ENCODE data around the gene CEP63.

CEP63 gene

DNA sequence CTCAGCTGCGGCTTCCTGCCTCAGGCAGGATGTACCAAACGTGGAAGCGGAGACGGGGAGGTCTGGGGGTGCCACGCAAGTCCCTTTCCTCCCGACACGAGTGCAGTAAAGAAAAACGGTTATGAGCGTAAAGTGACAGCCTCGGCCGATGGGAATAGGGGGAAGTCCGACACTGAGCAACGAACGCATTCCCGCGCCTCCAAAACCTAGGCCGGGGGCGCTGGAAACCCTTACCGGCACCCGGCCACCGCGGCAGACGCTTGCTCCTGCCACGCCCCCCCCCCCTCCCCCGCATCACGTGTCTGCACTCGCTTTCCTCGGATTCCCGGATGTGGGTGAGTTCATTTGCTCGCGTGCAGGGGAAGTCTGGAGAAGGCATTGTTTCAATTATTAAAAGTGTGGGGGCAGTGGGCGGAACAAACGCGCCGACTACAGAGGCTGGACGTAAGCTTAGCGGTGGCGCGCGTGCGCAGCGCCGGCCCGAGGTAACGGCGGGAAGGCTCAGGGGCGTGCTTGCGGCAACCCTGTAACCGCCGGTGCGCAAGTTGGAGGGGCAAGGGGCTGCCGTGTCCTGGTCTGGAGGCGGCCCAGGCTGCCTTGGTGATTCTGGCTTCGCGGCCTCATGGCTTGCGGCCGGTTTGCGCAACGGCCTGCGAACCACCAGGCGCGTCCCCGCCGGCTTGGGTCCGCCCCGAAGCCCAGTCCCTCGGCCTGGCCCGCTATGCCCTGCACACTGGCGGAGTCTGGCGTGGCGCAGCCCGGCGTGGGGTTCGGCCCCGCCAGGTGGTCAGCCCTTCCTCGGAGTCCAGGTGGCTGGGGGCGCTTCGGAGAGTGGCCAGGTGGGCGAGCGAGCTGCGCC is at the start of gene CEP63, which contains the start of gene ANAPC13:
TSS of gene CEP63 (plus strand) at position 340 of the 859 bp plus-strand sequence. CDS start 9,264 bp downstream, outside the sequence.
TSS of gene ANAPC13 (minus strand) at position 268 of the 859 bp plus-strand sequence. CDS start 3,081 bp downstream, outside the sequence.
- peak; percentile 97 for DNase-seq

- DNase-seq = no peak
These were observed 48.6 kb upstream of the CEP63 start for GRCh38 chr3:134437211-134437752.

GRCh38 chr3:134441321-134441720 is 44.5 kb upstream of the CEP63 start:
- DNase-seq = no peak

DNA sequence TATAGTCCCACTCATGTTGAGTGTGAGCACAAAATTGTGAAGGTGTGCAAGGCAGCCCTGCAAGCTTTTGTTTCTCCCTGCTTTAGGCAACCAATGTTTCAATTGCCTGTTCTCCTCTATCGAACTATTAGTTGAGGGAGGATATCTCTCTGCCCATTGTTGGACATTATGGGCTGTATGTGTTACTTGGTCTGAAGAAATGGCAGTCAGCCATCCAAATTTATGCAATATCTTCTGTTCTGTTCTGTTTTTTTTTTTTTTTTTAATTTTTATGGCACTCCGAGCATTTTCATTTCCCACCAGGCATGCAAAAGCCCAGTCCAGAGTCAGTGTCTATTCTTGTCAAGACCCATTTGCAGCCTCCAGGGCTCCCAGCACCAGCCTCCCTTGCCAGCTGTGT is 44.0 kb upstream of the CEP63 start:
- DNase-seq = no peak

DNA sequence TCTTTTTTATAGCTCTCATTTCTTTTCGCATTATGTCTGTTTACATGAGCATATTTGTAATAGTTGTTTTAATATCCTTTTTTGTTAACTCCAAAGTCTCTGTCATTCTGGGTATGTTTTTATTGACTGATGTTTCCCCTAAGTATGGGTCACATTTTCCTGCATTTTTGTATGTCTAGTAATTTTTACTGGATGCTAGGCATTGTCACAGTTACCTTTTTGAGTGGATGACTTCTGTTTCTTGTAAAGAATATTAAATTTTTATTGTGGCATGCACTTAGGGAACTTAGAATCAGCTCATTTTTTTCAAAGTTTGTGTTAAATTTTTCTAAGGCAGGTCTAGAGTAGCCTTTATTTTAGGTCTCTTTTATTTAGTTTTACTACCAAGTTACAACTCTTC is 40.8 kb upstream of the CEP63 start:
- DNase-seq = no peak

DNA sequence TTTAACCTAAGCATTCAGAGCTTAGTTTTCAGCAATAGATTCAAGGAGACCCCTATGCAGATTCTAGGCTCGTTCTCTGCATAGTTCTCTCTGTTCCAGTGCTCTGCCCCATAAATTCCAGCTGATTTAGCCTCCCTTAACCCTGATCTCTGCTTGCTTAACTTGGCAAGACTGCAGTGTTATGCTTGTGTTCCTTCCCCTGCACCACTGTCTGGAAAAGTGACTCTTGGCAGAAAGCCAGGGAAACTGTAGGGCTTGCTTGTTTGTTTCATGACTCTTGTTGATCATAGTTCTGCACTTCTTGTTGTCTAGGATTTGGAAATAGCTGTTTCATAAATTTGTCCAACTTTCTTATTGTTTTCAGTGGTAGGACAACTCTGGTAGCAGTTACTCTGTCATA is 40.2 kb upstream of the CEP63 start:
- DNase-seq = peak; percentile 51

- no peak for DNase-seq
These were observed 39.1 kb upstream of the CEP63 start for GRCh38 chr3:134446800-134447199.

- no peak for DNase-seq
These were observed 38.5 kb upstream of the CEP63 start for GRCh38 chr3:134447351-134447750.

- no peak for DNase-seq
These were observed 37.2 kb upstream of the CEP63 start for GRCh38 chr3:134448664-134449063.

GRCh38 chr3:134449277-134449676 is 36.6 kb upstream of the CEP63 start:
- DNase-seq = no peak

- DNase-seq = no peak
These were observed 35.9 kb upstream of the CEP63 start for GRCh38 chr3:134449951-134450350.

DNA sequence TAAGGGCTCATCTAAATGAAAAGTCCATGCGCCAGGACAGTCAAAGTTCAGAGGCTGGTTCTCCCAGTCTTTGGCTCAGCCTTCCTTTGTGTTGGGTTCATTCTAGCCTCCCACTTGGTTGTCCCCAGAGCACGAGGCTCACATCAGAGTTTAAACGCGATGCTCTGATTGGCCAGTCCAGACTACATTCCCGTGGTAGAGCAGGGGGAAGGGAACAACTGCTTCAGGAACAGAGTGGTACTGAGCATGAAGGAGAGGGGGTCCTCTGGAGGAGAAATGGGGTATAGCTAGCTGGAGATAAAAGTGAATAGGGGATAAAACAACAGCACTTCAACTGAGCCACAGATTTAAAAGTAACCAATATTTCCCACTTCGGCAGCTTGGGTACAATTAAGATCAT is 32.2 kb upstream of the CEP63 start:
- DNase-seq = no peak

- no peak for DNase-seq
These were observed 28.3 kb upstream of the CEP63 start for GRCh38 chr3:134457376-134458074.

DNA sequence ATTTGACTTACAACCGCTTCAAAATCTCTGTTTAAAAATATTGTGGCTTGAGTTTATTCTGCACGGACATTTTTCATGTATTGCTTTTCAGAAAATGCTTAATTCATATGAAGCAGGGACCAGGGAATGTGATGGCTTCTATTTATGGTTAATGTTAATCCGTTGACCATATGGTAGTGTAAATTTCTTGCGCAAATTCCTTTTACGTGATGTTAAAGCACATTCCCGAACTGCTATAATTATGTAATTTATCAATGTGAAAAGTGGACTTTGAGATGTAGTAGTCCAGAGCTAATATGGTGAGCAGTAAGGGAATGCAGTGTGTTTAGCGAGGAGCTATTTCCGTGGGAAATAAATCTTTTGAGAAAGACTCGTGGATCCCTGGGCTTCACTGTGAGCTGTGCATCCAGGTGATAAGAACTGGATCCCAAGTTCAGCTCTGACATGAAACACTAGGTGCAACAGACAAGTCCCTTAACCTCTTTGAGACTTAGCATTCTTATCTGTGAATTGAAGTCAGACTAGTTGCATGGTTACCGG is 27.4 kb upstream of the CEP63 start:
- no peak for DNase-seq

DNA sequence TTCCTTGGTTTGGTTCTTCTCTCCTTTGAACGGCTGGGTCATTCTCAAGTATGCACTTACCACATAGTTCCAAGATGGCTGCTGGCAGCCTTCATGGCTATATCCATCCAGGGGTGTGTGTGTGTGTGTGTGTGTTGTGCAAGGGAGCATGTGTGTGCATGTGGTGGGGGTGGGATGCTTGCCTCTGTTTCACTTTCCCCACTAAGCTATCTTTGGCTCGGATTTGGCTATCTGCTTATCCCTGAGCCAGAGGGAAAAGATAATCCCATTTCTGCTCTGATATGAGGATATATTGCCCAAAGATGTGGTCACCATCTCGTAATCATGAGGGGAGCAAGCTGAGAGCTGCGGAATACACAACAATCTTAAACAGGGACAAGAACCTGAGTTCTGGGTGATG is 26.3 kb upstream of the CEP63 start:
- no peak for DNase-seq

GRCh38 chr3:134460965-134461364 is 24.9 kb upstream of the CEP63 start:
- DNase-seq = no peak

GRCh38 chr3:134462331-134462941 is 23.4 kb upstream of the CEP63 start:
- no peak for DNase-seq

DNA sequence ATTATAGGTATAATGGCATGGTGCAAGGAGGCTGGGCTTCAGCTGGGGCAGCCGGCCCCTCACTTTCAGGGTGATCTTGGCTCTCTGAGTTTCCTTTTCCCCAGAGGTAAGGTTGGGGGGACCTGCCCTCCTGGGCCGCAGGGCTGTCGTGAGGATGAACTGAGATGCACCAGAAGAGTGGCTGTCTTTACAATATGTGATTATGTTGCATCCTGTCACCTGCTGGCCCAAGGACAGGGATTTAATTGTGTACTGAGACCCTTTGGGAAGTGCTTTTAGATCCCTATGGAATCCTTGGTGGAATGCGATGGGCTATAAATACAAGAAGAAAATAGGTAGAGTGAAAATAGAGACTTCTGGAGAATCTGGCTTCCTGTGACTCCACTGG is 22.2 kb upstream of the CEP63 start:
- no peak for DNase-seq

GRCh38 chr3:134464064-134464688 is 21.7 kb upstream of the CEP63 start:
- DNase-seq = no peak

DNA sequence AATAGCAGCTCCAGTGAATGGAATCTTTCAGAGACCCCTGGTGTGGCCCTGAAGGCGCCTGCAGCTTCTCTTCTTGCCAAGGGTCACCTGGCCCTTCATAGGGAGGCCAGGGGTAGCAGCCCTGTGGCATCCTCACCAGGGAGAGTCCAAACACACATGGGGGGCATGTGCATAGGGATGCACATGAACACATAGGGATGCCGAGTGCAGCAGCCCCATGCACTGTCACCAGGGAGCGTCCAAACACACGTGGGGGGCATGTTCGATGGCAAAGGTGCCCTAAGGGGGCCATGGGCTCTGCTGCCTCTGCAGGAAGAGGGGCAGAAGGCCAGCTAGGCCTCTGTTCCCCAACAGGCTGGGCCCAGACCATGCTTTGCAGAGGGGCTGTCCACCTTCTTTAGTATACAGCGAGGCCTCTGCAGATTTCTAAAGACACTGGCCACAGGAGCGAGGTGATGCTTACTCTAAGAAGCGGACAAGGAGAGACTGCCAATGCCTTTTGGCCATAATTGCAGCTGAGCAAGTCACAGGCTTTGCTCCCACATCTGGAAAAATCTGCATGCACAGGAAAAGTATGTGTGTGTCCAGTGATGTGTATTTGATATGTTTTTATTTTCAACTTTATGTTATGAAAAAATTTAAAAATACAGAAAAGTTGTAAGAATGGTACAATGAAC is 21.0 kb upstream of the CEP63 start:
- no peak for DNase-seq

DNA sequence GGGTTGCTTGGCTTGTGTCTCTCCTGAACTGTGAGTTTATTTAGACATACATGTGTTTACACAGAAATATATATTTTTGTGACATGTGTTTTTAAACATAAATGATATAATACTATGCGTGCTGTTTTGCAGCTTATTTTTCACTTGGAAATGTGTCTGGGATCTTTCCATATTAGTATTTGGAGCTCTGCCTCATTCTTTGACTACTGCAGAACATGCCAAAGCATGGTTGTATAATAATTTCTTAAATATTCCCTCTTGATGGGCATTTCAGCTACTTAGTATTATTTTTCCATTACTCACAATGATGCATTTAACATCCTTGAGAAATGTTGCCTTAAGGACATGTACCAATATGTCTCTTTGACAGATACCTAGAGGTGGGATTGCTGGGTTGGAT is 19.5 kb upstream of the CEP63 start:
- no peak for DNase-seq

GRCh38 chr3:134468519-134468918 is 17.3 kb upstream of the CEP63 start:
- DNase-seq = no peak
